Ramos (cell line): ENCODE data around the gene TMF1.

Source experiments
- in situ Hi-C: fragments of 300-500 bp; cut with MboI; formaldehyde crosslinking; loops from one replicate; pipeline ENCODE4 v1.14.3; 2022; ENCODE audit warnings: low sequenced_read_pairs; ENCODE audit not compliant: unreplicated experiment

The TMF1 gene

GRCh38 chr3:68986496-68987208, 65.5 kb downstream of the TMF1 start:
- in situ Hi-C loops, result no loop called here

- in situ Hi-C loops, result no loop called here
These were observed 66.9 kb downstream of the TMF1 start for GRCh38 chr3:68985146-68985790.

GRCh38 chr3:68984011-68984530, 68.1 kb downstream of the TMF1 start:
- in situ Hi-C loops, result no loop called here

- in situ Hi-C loops, result no loop called here
These were observed 74.5 kb downstream of the TMF1 start for GRCh38 chr3:68977486-68978167.

- in situ Hi-C loops, result no loop called here
These were observed 77.4 kb downstream of the TMF1 start for GRCh38 chr3:68974711-68975110.

GRCh38 chr3:68973639-68974038, 78.5 kb downstream of the TMF1 start:
- in situ Hi-C loops, result no loop called here

GRCh38 chr3:68972358-68972979, 79.7 kb downstream of the TMF1 start:
- in situ Hi-C loops, result no loop called here
